Right hindlimb (tissue), 1 donor: ENCODE measurements around the gene ETV4.

Source experiments
- DNase-seq: peaks from one replicate; pipeline ENCODE4 v3.0.0-alpha.2; 2018

Gene ETV4

GRCh38 chr17:43546319-43547188 is at the start of gene ETV4:
Gene ETV4 (minus strand): TSS chr17:43546340. CDS start chr17:43545617, 723 bp downstream.
- peak; percentile 96 for DNase-seq

DNA sequence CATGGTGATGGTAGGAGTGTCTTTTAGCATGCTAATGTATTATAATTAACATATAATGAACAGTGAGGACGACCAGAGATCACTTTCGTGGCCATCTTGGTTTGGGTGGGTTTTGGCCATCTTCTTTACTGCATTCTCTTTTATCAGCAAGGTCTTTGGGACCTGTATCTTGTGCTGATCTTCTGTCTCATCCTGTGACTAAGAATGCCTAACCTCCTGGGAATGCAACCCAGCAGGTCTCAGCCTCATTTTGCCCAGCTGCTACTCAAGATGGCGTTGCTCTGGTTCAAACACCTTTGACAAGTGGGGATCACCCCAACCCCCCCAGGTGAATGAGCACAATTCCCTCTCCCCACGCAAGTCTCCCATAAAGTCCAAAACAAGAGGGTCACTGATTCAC is 49.3 kb upstream of the ETV4 start:
- DNase-seq = no peak

DNA sequence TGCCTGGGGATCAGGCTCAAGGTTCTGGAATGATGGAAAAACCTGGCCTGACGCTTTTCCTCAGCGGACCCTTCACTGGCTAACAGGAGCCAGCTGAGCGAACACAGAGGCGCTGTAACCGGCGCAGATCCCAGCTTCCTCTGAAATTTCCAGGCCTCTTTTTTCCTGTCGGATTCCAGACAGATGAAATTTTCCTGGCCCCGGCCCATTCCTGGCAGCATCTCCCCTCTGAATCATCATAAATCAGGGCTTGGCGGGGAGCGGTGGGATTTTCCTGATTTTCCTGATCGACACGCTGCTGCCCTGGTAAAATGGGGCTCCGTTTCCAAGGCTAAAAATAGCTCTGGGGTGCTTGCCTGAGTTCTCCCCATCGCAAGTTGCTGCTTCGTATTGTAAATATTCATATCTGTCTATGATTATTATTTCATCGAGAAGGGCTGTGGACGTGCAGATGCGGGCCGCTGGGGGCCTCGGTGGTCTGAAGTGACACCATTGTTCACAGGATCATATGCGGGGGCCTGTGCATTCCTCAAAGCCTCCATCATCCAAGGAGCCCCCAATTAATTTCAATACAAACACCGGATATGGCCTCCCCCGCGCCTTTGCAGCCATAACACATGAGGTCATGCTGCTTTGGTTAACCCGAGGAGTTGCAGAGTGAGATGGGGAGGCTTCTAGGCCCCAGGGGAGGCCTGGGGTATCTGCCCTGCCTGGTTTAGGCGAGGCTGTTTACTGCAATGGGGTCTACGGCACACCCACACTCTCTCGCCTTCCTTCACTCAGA is 45.8 kb upstream of the ETV4 start:
- DNase-seq = peak; percentile 93

- DNase-seq = no peak
These were observed 44.9 kb upstream of the ETV4 start for GRCh38 chr17:43591001-43591400.

- DNase-seq = no peak
These were observed 42.7 kb upstream of the ETV4 start for GRCh38 chr17:43588664-43589435.

DNA sequence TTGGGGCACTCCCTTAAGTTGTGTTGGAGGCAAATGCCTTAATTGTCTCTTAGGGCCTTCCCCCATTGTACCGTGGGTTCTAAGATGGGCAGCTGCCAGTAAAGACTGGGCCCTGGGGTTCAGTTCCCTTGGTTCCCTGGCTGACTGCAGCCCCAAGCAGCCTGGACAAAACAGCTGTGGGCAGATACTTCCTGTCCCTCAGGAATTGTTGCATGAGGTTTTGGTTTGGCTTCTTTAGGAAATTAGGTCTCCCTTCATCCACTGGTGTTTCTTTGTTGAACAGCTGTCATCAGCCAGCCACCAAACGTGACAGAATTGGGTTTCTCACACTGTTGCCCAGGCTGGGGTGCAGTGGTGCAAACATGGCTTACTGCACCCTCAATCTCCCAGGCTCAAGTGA is 42.0 kb upstream of the ETV4 start:
- DNase-seq = no peak

- DNase-seq = no peak
These were observed 41.5 kb upstream of the ETV4 start for GRCh38 chr17:43587647-43588046.

DNA sequence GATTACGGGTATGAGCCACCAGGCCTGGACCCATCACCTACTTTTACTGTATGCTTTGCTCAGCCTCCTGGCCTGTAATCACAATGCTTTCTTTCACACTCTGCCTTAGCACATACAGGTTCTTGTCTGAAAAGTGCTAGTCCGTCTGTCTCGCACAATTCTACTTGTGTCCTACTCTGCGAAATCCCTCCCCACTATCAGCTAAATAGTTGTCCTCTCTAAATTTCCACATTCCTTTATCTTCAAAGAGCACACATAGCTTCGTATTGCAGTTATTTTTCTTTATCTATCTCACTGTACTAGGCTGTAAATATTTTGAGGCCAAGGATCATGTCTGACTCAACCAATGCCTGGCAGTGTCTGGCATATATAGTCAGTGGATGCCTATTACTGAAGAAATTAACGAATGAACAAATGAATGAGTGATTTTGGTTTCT is 38.5 kb upstream of the ETV4 start:
- no peak for DNase-seq

DNA sequence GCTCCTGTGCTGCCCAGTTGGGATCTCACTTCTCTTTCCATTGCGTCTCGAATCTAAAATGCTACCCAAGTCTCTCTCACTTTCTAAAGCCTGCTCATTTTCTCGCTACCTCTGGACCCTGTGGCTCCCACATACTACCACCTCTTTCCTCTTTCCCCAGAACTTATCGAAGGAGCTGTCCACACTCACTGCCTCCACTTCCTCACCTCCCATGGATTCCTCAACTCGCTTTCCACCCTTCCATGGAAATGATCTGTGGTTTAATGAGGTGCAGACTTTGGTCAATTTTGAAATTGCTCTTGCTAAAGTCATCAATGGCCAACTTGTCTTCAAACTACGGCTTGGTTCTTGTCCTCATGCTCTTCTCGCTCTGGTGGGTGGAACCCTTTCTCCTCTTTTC is 37.2 kb upstream of the ETV4 start:
- no peak for DNase-seq

DNA sequence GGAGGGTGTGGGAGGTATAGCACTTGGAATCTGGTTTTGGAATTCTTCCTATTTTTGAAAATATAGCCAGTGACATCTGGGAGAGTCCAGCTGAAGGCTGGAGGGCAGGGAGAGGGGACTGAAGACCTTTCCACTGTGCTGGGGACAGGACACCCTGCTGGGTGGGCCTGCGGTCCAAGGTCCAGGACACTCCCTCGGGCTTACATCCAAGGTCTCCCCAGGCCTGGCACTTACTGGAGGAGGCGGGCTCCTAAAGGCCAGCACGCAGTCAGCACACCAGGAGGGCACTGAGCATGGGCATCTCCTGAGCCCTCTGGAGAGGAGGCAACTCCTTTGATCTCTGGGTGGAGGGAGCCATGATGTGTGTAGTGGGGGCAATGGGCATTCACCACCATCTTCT is 35.5 kb upstream of the ETV4 start:
- DNase-seq = no peak

DNA sequence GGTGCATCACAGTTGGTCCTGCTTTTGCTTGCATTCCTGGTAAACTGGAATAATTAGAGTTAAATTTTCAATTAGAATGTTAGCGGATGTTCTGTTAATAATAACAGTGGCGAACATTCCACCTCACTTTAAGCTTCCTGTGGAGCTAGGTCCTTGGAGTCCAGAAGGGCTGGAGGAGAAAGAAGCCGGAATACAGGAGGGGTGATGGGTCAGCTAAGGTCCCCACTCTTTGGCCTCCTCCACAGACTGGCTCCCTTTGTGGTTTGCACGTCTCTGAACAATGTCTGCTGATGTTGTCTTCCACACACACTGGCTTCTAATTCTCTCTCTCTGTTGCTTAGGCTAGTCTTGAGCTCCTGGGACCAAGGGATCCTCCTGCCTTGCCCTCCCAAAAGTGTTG is 35.0 kb upstream of the ETV4 start:
- DNase-seq = no peak

GRCh38 chr17:43579566-43580140 is 33.5 kb upstream of the ETV4 start:
- no peak for DNase-seq

GRCh38 chr17:43578699-43579565 is 32.8 kb upstream of the ETV4 start:
- DNase-seq = peak; percentile 64

DNA sequence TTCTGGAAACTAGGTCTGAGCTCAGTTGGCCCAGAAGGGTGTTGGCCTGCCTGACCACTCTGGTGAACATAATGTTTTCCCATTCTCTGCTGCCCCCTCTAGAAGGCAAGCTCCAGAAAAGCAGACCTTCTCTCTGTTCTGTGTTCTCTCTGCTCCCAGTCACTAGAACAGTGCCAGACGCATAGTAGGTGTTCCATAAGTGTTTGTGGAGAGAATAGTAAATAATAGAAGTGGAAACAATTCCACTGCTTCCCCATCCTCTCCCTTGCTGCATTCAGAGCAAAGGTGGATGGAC is 32.2 kb upstream of the ETV4 start:
- DNase-seq = no peak

GRCh38 chr17:43577664-43578403 is 31.7 kb upstream of the ETV4 start:
- peak; percentile 50 for DNase-seq

GRCh38 chr17:43576563-43577229 is 30.6 kb upstream of the ETV4 start:
- peak; percentile 82 for DNase-seq

DNA sequence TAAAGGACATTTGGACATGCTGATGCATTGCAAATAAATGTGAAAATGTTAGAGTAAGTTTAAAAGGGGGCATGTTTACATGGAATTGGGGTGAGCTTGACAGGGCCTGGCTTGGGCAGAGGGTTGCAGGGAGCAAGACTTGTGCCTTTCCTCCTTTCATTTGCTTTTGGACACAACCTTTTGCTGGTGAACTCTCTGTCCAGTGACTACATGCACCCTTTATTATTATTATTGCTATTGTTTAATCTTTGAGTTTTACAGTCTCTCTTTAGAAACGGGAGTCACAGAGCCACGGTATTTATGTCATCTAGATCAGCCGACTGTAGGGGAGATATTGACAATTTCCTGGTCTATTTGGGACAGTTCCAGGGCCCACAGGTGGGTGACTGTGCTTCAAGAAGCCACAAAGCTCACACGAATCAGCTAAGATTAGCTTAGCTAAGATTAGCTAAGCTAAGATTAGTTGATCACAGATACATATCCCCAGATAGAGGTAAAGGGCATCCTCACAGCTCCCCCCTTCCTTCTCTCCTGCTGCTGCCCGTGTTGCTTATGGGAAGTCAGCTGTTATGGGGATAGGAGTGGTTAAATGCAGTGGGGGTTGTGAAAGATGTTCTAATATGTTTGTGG is 28.9 kb upstream of the ETV4 start:
- no peak for DNase-seq

DNA sequence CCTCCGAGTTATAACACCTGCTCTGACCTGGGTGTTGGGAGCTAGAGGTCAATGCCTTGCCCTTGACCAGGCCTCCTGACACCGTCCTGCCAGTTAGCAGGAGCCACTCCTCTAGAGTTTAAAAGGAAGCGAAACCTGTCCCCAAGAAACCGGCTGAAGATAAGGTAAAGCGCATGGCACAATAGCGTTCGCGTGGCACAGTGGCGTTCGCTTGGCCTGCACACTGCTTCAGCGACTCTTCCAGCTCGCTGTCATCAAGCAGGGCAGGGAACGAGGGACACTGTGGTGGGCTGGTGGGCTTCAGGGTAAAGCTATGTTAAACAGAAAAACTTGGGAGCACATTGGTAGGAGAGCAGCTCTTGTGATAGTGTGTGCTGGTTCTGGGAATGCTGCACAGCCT is 28.2 kb upstream of the ETV4 start:
- DNase-seq = no peak

DNA sequence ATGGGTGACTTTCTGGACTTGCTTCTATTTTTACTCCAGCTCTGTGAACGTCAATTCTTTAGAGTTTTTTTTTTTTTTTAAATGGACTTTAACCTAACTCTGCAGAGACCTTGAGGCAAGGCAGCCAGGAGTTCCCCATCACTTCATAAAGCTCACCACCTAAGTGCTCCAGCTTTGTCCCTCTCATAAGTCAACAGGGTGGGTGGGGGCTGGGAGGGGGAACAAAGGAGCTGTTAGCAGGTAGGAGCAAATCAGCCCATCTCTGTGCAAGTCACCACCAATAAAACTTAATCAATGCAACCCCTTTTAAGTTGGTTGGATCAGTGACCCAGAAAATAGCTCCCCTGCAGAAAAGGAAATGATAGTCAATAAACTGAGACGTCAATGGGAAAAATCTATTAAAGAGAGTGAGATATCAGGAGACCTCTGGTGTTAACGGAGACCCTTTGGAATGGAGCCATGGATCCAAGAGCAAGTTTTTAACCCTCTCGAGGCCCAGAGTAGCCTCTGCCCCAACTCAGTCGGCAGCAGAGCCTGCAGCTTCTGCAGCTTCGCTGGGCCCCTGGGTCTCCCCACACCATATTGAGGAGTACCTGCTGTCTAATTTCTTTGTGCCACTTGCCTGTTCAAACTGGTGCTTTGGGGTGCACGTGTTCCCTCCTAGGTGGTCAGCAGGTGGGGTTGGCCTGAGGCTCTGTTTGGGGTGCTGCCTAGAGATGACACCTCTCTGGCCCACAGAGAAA is 27.6 kb upstream of the ETV4 start:
- no peak for DNase-seq
